SKM-1 treated with dmso at 0.1 percent for 144 hours (cell line): ENCODE measurements around the gene CSNK2B.

Experiments
- DNase-seq: peaks from one replicate; lab custom pipeline; 2025; ENCODE audit not compliant: unreplicated experiment; lab: John Stamatoyannopoulos, UW

Gene CSNK2B

GRCh38 chr6:31710523-31711219 is 44.8 kb downstream of the CSNK2B start:
- DNase-seq: no peak

GRCh38 chr6:31711233-31711632 is 45.4 kb downstream of the CSNK2B start:
- DNase-seq: no peak

GRCh38 chr6:31712296-31712695 is 46.4 kb downstream of the CSNK2B start:
- DNase-seq: no peak

DNA sequence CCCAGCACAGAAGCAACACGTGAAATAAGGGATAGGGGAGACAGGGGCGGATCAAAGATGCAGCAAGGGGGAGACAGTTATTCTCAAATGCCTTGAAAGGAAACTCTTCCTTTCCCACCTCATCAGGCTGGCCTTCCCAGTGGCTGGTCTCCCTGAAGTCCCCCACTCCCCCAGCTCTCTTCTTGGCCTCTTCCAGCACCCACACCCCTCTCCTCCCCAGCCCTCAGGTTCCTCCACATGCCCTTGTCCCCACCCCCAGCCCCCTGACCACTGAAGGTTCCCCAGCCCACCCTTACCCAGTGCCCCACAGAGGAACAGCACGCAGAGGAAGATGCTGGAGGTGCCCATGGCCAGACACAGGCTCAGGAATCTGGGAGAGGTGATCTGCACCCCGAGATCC is 47.6 kb downstream of the CSNK2B start:
- no peak for DNase-seq

- no peak for DNase-seq
Observed at GRCh38 chr6:31713991-31714684, 48.3 kb downstream of the CSNK2B start.

DNA sequence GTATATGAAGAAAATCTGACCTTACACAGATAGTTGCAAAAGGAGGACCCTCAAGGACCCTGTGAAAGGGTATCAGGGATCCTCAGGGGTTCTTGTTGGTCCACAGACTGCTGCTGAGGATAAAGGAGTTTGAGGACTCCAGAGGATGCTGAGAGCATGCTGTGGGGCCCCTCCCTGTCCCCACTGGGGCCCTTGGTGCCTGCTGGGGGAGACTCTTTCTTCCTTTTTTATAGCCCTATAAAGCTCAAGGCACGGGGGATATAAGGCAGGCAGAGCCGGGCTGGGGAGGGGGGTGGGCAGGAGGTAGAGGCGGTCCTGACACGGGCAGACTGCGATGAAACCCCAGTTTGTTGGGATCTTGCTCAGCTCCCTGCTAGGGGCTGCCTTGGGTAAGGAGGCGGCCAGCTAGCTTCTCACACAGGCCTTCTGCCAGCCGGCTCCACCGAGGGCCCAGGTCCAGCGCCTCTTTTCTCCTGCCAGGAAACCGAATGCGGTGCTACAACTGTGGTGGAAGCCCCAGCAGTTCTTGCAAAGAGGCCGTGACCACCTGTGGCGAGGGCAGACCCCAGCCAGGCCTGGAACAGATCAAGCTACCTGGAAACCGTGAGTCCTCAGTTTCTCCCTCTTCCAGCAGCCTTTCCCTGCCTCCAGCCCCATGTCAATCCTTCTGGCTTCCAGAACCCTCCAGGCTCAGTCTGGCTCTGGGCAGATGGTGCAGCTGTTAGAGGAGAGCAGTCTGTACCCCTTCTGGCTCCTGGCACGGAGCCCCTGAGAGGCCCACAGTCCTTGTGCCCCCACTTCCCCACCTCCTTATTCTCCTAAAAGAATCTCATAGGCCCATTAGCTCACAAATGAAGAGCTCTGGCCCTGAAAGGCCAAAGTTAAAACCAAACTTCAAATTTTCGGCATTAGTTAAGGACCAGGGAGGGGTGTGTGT is 49.4 kb downstream of the CSNK2B start, which contains the start of gene LY6G6D:
TSS of gene LY6G6D (plus strand) at position 327 of the 937 bp plus-strand sequence. CDS start at position 335, 8 bp downstream.
- no peak for DNase-seq

DNA sequence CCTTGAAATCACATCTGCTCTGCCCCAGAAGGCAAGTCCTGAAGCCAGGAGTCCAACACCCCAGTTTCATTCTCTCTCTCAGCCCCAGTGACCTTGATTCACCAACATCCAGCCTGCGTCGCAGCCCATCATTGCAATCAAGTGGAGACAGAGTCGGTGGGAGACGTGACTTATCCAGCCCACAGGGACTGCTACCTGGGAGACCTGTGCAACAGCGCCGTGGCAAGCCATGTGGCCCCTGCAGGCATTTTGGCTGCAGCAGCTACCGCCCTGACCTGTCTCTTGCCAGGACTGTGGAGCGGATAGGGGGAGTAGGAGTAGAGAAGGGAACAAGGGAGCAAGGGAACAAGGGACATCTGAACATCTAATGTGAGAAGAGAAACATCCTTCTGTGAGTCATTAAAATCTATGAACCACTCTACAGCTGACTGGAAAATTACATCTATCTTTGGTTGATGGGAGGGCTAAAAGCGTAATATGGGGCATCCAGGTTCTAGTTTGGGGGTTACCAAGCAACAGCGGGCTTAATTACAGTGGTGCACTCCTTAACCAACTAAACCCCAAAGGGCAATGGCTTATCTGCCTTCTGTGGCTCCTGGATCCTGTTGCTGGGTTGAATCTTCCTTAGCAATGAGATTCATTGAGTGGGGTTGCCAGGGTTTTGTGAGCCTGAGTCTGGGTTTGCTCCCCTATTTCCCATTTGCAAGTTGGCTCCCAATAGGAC is 51.8 kb downstream of the CSNK2B start:
- DNase-seq: no peak

DNA sequence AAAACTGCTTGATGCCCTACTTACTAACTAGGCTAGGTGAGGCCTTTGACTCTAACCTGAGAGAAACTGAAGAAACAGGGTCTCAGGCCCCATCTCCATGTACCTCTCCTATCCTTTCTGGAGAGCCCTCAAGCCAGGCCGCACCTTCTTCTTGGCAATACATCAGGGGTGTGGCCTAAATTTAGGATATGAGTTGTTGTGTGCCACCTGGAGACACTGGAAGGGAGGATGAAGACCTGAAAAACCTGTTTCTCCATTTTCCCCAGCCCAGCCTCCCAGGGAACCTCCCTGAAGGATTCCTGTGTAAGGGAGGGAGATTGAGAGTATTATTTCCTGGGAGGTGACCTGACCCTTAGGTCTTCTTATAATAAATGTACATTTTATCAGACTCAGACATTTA is 52.4 kb downstream of the CSNK2B start:
- DNase-seq: no peak

- DNase-seq: no peak
Observed at GRCh38 chr6:31719001-31719400, 53.1 kb downstream of the CSNK2B start.
